Stimulated activated CD4-positive, alpha-beta T cell treated with anti-CD3 and anti-CD28 coated beads, Interleukin-1b, Interleukin-23, amount 100 ng/mL, for 48 hours (primary cell): Measurements from ENCODE around the gene SERPINB4.

ENCODE experiments used
- DNase-seq: peaks from one replicate; pipeline ENCODE4 v3.0.0-alpha.2; 2020

SERPINB4 gene

DNA sequence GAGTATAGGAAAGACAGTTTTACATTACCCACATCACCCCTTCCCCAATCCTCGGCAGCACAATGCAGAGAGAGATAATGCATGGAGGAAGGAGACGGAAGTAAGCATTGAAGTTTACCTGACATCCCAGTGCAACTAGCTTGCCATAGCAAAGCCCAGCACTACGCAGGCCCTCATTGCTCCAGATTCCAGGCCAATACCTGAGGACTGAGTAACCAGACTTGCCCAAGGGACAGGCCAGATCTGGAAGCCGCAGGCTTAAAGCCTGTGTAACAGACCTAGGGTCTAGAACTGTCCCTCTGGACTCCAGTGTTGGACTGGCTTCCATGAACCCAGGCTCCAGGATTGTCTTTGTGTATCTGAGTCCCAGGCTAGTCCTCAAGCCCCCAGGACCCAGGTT lies 17.6 kb downstream of the SERPINB4 start:
- no peak for DNase-seq

DNA sequence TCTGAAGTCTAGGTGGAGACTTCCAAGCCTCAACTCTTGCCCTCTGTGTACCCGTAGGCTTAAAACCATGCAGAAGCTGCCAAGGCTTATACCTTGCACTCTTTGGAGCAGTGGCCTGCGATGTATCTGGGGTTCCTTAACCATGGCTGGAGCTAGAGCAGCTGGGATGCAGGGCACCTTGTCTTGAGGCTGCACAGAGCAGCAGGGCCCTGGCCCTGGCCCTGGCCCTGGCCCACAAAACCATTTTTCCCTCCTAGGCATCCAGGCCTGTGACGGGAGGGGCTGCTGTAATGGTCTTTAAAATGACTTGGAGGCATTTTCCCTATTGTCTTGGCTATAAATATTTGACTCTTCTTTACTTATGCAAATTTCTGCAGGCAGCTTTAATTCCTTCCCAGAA lies 19.2 kb downstream of the SERPINB4 start:
- no peak for DNase-seq

DNA sequence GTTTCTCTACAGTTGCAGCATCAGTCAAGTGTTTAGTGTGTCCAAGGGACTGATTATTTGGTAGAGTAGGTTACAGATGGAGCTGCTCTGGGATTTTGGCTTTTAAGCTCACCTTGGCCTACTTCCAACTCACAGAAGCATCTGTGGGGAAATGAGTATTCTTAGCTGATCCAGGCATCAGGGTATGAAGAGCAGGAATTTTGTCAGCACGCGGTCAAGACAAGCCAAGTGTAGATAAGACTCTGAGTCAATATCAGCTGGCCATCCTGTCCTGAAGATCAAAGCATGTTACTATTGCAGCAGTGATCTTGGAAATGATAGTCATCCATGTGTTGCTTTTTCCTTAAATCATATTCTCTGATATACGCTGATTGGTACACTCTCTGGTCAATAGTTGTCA lies 24.4 kb downstream of the SERPINB4 start:
- DNase-seq = no peak

DNA sequence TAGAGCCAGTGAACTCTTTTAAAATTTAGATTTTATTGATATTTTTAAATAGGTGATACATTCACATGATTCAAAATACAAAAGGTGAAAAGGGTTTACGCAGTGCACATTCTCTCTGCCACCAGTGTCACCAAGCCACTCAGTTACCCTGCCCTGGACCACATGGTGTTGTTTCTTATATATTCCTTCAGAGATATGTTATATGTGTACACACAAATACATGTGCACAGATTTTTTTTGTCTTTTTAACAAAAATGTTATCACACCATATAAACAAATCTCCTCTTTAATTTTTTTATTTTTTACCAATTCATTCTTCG lies 26.2 kb downstream of the SERPINB4 start:
- no peak for DNase-seq

DNA sequence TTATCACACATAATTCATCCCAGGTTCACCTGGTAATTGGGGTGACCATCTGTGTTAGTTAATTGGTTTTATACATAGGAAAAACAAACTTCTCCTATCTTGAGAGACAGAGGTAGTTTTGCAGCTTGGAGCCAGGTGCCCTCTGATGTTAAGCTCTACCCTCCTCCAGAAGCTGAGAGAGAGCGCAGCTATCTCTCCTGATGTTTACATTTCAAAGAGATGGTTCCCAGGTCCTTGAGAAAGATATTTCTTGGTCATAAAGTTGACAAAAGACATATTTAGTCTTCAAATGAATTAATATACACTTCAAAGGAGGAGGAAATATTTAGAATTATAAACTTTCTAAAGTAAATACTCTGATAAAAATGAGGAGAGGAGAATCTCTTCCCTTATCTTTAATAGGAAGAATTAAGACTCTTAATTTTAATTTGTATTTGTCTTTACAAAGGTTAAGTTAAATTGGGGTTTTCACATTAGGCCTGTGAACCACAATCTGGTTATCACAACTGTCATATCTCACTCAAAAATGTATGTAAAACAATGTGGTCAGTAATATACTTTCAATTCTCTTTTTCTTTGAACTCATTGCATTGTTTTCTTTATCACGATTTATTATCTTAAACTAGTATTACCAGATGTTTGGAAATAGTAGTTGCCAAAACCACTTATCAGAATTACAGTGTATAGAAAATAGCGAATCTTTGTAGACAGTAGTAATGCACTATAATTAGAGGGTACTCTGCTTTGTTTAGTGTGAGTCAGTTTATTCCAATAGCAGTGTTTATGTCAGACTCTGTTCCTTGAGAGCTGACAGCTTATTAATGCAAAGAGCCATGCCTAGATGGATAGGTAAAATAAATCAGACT lies 26.8 kb downstream of the SERPINB4 start:
- DNase-seq = no peak

DNA sequence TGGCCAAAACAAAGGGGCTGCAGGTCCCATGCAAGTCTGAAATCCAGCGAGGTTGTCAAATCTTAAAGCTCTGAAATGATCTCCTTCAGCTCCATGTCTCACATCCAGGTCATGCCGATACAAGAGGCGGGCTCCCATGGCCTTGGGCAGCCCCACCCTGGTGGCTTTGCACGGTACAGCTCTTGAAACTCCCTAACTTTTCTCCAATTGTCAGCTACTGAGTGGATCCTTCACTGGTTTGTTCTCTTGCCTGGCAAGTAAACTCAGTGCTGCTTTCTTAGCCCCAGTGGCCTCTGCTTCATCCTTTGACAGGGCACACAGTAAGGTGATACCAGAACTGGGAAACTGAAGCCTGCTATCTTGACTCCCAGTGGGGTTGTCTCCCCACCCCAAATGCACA lies 30.6 kb downstream of the SERPINB4 start:
- DNase-seq = no peak

DNA sequence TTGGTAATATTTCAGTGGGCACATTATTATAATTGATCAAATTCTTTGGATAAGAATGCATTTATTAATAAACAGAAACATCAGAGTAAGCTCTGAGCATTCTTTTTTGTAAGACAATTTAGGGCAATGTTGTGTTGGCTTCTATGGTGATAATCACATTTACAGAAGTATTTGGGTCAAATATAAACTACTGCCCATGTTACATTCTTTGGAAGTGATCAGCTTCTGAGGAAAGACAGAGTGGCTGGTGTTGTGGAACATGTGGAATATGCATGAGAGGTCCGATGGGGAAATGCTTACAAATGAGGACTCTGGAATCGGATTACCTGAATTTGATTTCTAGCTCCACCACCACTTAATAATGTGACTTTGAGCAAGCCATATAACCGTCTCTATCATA lies 37.5 kb downstream of the SERPINB4 start:
- DNase-seq = no peak

DNA sequence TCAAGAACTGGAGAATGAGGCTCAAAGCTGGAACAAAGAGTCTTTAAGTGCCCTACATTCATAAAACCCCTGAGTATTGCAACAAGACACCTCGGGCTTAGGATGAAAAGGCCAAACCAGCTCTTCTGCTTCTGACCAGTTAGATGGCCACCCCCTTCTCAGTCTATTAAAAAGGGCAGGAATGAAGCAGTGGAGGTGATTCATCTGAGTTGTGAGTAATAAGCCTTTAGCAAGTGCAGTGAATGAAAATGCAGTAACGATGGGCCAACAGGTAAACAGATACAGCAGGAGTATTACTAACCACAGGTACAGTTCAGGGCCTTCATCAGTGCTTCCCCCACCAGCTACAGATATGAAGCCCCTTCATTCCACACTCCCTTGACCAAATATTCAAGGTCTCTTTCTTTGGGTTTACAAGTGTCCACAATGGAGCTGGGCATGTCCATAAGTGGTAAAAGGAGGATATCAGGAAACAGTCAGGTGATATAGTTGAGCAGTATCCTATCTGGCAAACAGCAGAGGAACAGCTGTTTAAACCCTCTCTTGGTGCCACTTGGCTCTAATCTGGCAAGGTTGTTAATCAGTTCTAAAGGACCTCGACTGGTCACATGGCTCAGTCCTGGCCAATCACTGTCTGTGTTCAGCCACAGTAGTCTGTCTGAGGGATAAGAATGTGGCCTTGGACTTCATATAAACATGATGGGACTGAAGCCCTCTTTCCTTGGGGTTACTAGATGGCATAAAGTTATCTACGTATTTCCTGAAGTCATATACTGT lies 39.1 kb downstream of the SERPINB4 start:
- no peak for DNase-seq

DNA sequence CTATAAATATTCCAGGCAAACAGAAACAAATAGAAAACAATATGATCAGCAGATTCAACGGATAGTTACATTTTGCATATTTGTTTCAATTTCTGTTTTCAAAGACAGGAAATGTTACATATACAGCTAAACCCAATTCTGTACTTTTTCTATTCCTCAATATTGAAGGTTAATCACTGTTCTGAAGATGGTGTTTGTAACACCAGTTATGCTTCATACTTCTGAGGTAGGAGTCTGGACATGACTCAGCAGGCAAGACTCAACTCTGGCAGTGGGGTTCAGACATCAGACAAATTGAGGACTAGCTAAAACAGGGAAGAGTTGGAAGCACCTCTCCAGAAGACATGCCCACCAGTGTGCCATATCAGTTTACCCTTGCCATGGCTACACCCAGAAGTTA lies 40.3 kb downstream of the SERPINB4 start:
- no peak for DNase-seq

DNA sequence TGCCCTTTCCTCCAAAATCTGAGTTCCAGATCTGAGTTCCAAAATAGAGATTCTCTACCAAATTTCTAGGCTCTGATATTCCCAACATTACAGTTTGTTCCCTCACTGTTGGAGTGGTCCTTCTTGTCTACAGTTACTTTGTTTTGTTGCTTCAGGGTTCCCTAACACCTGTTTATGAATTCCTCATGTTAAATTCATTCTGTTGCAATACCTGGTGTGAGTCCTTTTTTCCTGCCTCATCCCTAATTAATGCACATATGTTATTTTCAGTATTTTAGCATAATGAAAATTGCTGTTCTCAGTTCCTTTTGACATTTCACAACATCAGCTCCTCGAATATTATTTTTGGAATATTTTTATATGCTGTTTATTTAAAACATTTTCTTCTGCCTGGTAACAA lies 40.7 kb downstream of the SERPINB4 start:
- no peak for DNase-seq

DNA sequence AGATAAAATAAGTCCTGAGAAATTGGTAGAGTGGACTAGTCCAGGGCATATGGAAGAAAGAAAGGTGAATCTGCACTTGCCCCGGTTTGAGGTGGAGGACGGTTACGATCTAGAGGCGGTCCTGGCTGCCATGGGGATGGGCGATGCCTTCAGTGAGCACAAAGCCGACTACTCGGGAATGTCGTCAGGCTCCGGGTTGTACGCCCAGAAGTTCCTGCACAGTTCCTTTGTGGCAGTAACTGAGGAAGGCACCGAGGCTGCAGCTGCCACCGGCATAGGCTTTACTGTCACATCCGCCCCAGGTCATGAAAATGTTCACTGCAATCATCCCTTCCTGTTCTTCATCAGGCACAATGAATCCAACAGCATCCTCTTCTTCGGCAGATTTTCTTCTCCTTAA lies 47.1 kb downstream of the SERPINB4 start:
- no peak for DNase-seq

DNA sequence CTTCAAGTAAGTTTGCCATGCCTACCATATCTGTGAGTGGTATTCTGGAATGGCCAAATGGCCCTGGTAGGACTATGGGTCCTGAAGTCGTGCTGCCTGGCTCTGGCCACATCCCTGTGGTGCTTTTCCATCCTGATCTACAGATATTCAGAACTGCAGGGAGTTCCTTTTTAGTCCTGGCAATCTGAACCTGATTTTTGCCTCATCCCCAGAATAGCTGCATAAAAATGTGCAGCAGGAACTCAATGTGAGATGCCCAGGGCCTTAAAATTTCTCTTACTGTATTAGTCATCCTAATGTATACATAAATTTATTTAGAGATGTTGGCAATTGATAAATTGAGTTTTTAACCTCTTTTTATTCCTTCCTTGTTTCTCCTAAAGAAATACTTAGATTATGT lies 51.6 kb downstream of the SERPINB4 start:
- no peak for DNase-seq

DNA sequence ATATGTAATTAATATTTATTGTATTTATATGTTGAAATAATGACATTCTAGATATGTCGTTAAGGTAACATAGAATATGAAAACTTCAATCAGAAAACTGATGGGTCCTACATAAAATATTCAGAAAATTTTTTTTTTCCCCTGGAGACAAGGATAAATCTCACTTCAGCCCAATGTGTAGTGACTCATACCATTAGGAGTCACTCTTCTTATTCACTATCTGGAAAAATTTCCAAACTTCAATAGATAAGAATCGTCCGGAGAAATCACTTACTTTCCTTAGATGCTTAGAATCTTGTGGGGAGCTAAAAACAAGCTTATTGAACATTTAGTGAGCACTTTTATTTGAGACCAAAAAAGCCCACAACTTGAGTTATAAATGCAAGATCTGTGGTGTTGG lies 52.3 kb downstream of the SERPINB4 start:
- DNase-seq = no peak

DNA sequence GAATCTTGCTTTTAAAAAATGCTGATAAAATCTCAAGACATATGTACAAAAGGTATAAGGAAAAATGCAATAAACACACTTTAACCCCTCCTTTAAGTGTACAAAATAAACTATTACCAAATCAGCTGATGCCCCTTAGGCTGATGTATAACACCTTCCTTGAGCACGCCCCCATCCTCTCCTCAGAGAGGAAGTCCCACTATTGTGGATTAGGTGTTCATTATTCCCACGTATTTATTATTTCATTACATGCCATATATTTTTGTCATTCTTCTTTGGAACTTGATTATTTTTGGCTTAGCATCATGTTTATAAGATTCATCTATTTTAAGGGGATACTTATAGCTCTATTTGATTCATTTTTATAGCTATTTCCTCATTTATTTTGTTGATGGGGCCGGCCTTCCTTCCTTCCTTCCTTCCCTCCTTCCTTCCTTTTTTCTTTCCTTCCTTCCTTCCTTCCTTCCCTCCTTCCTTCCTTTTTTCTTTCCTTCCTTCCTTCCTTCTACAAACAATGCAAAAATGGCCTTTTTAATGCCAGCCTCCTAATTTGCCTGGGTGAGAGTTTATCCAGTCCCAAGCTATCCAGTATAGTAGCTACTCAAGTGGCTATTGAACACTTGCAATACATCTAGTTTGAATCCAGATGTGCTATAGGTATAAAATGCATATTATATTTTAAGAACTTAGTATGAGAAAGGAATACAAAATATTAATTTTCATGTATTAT lies 52.9 kb downstream of the SERPINB4 start:
- no peak for DNase-seq

DNA sequence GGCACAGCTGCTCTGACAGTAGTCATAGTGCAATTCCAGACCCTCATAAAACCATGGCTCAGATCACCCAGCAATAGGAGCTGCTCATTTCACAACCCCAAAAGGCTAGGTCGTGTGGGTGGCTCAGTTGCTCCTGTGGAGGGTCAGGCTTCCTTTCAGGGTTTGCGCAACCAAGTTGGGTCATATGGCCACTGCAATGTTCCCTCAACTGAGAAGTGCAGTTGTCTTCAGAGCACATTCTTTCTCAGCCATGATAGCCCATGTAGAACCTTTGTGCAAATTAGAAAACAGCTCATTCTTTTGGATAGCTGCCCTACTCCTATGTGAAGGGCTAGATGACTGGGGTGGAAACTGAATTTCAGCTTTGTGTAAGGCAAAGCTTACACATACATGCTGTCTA lies 53.7 kb downstream of the SERPINB4 start:
- DNase-seq = no peak

DNA sequence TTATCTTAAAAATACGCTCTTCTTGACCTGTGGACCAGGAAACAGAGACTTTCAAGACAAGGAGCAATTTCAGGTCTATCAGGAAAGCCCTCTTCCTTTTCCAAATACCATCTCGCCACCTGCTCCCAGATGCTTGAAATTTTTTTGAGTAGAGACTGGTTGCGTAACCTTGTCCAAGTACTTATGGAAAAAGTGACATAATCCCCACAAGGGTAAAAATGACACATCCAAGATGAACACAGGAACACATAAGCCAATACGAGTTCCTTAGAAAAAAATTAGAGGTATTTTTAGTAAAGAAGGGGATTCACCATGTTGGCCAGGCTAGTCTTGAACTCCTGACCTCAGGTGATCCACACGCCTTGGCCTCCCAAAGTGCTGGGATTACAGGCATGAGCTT lies 55.1 kb downstream of the SERPINB4 start:
- DNase-seq = no peak
